MM.1S (cell line): ENCODE measurements around the gene LPCAT1.

Experiments
- DNase-seq: peaks from one replicate; pipeline ENCODE4 v3.0.0-alpha.2; 2015
- H2AFZ ChIP-seq: fragments of 300-600 bp; sonication (generic); 2 replicates; pipeline ENCODE4 v1.6.0; 2016; ENCODE audit warnings: antibody characterized with exemption, low read length
- H3F3A ChIP-seq: fragments of 300-600 bp; sonication (generic); 2 replicates; pipeline ENCODE4 v1.6.1; 2016; ENCODE audit warnings: mild to moderate bottlenecking, antibody characterized with exemption, low read length, moderate library complexity, mixed read lengths; ENCODE audit not compliant: insufficient read depth
- H3K27ac ChIP-seq: fragments of 300-600 bp; sonication (generic); 2 replicates; pipeline ENCODE4 v1.5.1; 2016; ENCODE audit warnings: mild to moderate bottlenecking, low read length
- H3K27me3 ChIP-seq: fragments of 300-600 bp; sonication (generic); replicated peaks from 2 replicates; pipeline ENCODE4 v1.6.0; 2016; ENCODE audit warnings: low read length; ENCODE audit not compliant: insufficient read depth
- H3K36me3 ChIP-seq: fragments of 300-600 bp; sonication (generic); replicated peaks from 2 replicates; pipeline ENCODE4 v1.6.1; 2016; ENCODE audit warnings: mild to moderate bottlenecking, low read length, mixed read lengths; ENCODE audit not compliant: insufficient read depth
- H3K4me1 ChIP-seq: fragments of 300-600 bp; sonication (generic); 2 replicates; pipeline ENCODE4 v1.6.1; 2016; ENCODE audit warnings: low read length, mixed read lengths
- H3K4me2 ChIP-seq: fragments of 300-600 bp; sonication (generic); 2 replicates; pipeline ENCODE4 v1.6.0; 2016; ENCODE audit warnings: low read depth, low read length
- H3K4me3 ChIP-seq: fragments of 300-600 bp; sonication (generic); 2 replicates; pipeline ENCODE4 v1.5.1; 2016; ENCODE audit warnings: low read length, mixed read lengths
- H3K79me2 ChIP-seq: fragments of 300-600 bp; sonication (generic); 2 replicates; pipeline ENCODE4 v1.6.1; 2016; ENCODE audit warnings: mixed run types, low read length, mixed read lengths
- H3K9ac ChIP-seq: fragments of 300-600 bp; sonication (generic); 2 replicates; pipeline ENCODE4 v1.6.1; 2016; ENCODE audit warnings: low read length, mixed read lengths
- H3K9me2 ChIP-seq: fragments of 300-600 bp; sonication (generic); replicated peaks from 2 replicates; pipeline ENCODE4 v1.6.1; 2016; ENCODE audit warnings: mild to moderate bottlenecking, low read length, mixed read lengths; ENCODE audit not compliant: insufficient read depth
- H3K9me3 ChIP-seq: fragments of 300-600 bp; sonication (generic); replicated peaks from 2 replicates; pipeline ENCODE4 v1.6.1; 2016; ENCODE audit warnings: mild to moderate bottlenecking, low read length, mixed read lengths; ENCODE audit not compliant: insufficient read depth
- H4K20me1 ChIP-seq: fragments of 300-600 bp; sonication (generic); 2 replicates; pipeline ENCODE4 v1.6.1; 2016; ENCODE audit warnings: mild to moderate bottlenecking, low read length, moderate library complexity, mixed read lengths; ENCODE audit not compliant: insufficient read depth
- CTCF ChIP-seq: fragments of 300-600 bp; sonication (generic); IDR thresholded peaks from 2 replicates; pipeline ENCODE4 v1.5.1; 2016; ENCODE audit warnings: antibody characterized with exemption, low read length, mixed read lengths
- EZH2 ChIP-seq: fragments of 300-600 bp; sonication (generic); optimal IDR thresholded peaks from 2 replicates; pipeline ENCODE3; 2017; ENCODE audit warnings: low read depth, mild to moderate bottlenecking, antibody characterized with exemption, low read length, mixed read lengths
- EZH2phosphoT487 ChIP-seq: fragments of 300-600 bp; sonication (generic); IDR thresholded peaks from 2 replicates; pipeline ENCODE4 v1.6.1; 2018; ENCODE audit warnings: antibody characterized with exemption, low read length

LPCAT1 gene

GRCh38 chr5:1526681-1527131 lies 2.9 kb upstream of the LPCAT1 start:
- Histone ChIP-seq H2AFZ (no peak overlapping the region), H3K4me2 (no peak overlapping the region), H3K9me2 (no peaks in the 10 kb centered on the region), H3K36me3 (no peaks in the 10 kb centered on the region), H3K4me3 (no peak overlapping the region), H3K27me3 (no peaks in the 10 kb centered on the region), H4K20me1 (no peaks in the 10 kb centered on the region; the same call in 1 of the 2 replicates), H3F3A (no peaks in the 10 kb centered on the region), H3K79me2 (peaks cover 17% of the 10 kb centered on the region), H3K4me1 (peaks cover 9% of the 10 kb centered on the region; the same call in 1 of the 2 replicates), H3K9me3 (no peaks in the 10 kb centered on the region), H3K9ac (no peak overlapping the region), H3K27ac (no peak overlapping the region)
- DNase-seq: no peak
- no peak for TF ChIP-seq EZH2phosphoT487
- TF ChIP-seq CTCF: no peak
- no peak for TF ChIP-seq EZH2

GRCh38 chr5:1526190-1526631 lies 2.5 kb upstream of the LPCAT1 start:
- no peak overlapping the region for H3K4me3 ChIP-seq
- H3K9me3 ChIP-seq: no peaks in the 10 kb centered on the region
- no peak for TF ChIP-seq EZH2phosphoT487
- TF ChIP-seq CTCF: no peak
- TF ChIP-seq EZH2: no peak
- H2AFZ ChIP-seq: no peak overlapping the region
- no peaks in the 10 kb centered on the region; the same call in 1 of the 2 replicates for H4K20me1 ChIP-seq
- peaks cover 12% of the 10 kb centered on the region; the same call in 1 of the 2 replicates for H3K4me1 ChIP-seq
- no peak overlapping the region for H3K4me2 ChIP-seq
- H3K9me2 ChIP-seq: no peaks in the 10 kb centered on the region
- no peak overlapping the region for H3K27ac ChIP-seq
- no peak overlapping the region for H3K9ac ChIP-seq
- H3K27me3 ChIP-seq: no peaks in the 10 kb centered on the region
- DNase-seq: no peak
- H3K36me3 ChIP-seq: peaks cover 2% of the 10 kb centered on the region; the same call in 1 of the 2 replicates
- no peaks in the 10 kb centered on the region for H3F3A ChIP-seq
- peaks cover 22% of the 10 kb centered on the region for H3K79me2 ChIP-seq

- no peaks in the 10 kb centered on the region for H3F3A ChIP-seq
- no peak overlapping the region for H3K4me3 ChIP-seq
- no peaks in the 10 kb centered on the region for H3K9me3 ChIP-seq
- H3K9ac ChIP-seq: no peak overlapping the region
- no peaks in the 10 kb centered on the region; the same call in 1 of the 2 replicates for H4K20me1 ChIP-seq
- peaks cover 27% of the 10 kb centered on the region for H3K79me2 ChIP-seq
- peaks cover 6% of the 10 kb centered on the region; the same call in 1 of the 2 replicates for H3K36me3 ChIP-seq
- DNase-seq: no peak
- H3K27ac ChIP-seq: no peak overlapping the region
- H3K4me1 ChIP-seq: peaks cover 12% of the 10 kb centered on the region; the same call in 1 of the 2 replicates
- no peak overlapping the region for H2AFZ ChIP-seq
- no peak for TF ChIP-seq EZH2
- TF ChIP-seq CTCF: no peak
- no peak for TF ChIP-seq EZH2phosphoT487
- no peaks in the 10 kb centered on the region for H3K9me2 ChIP-seq
- no peaks in the 10 kb centered on the region for H3K27me3 ChIP-seq
- H3K4me2 ChIP-seq: no peak overlapping the region
These were observed 1.9 kb upstream of the LPCAT1 start for GRCh38 chr5:1525624-1526189.
